Measurements from ENCODE around the gene CHST8. TPM values are rescaled to one million over a fixed set of nuclear protein-coding genes. Genes with fewer than 3 reads are reported as not detected.

Gene CHST8
- total and polyA plus RNA-seq, 2 experiments from 2014 or later, result 9.3 to 38.2 TPM

GRCh38 chr19:33780251-33780650 is 158.5 kb downstream of the CHST8 start (continued):
- TF ChIP-seq ZNF462 (CRISPR knock-in tag; IDR thresholded peaks at IDR 0.05) (no peak), ZNF331 (CRISPR knock-in tag; IDR thresholded peaks at IDR 0.05; ENCODE audit: low read depth) (no peak), NANOG (IDR thresholded peaks at IDR 0.05; ENCODE audit: borderline replicate concordance) (no peak), REST (IDR thresholded peaks at IDR 0.05; ENCODE audit: unreplicated experiment) (no peak)

GRCh38 chr19:33780746-33781145 is 159.0 kb downstream of the CHST8 start:
- Histone ChIP-seq H3K4me2 (no peak overlapping the region), H2AFZ (no peak overlapping the region), H3F3A (replicated peaks; ENCODE audit: low read depth) (no peaks in the 10 kb centered on the region), H3K36me3 (ENCODE audit: insufficient read depth) (no peaks in the 10 kb centered on the region), H3K4me3 (no peak overlapping the region), H3K27me3 (ENCODE audit: insufficient read depth) (peaks cover 5% of the 10 kb centered on the region; the same call in 1 of the 2 replicates), H3K9me2 (ENCODE audit: insufficient read depth) (no peaks in the 10 kb centered on the region), H3K79me2 (replicated peaks; ENCODE audit: insufficient read depth) (no peaks in the 10 kb centered on the region), H4K20me1 (replicated peaks; ENCODE audit: insufficient read depth) (no peaks in the 10 kb centered on the region), H3K27ac (ENCODE audit: low read depth) (no peak overlapping the region), H3K4me1 (ENCODE audit: insufficient read depth) (peaks cover 4% of the 10 kb centered on the region; the same call in 1 of the 2 replicates)
- no peaks in the 10 kb centered on the region for H3K36me3 Mint-ChIP-seq (ENCODE audit: low read depth)
- DNase-seq (ENCODE audit: low spot score) (no peak), ATAC-seq (no peak)
- no peak overlapping the region for H3K27ac Mint-ChIP-seq
- H3K4me1 Mint-ChIP-seq, result peaks cover 13% of the 10 kb centered on the region
- H3K9me3 Mint-ChIP-seq, result peaks cover 4% of the 10 kb centered on the region; the same call in 2 of the 3 replicates
- H3K27me3 Mint-ChIP-seq (ENCODE audit: insufficient read depth, low read depth, poor library complexity), result peaks cover 18% of the 10 kb centered on the region
- H3K4me3 Mint-ChIP-seq, result no peak overlapping the region
- no peak for TF ChIP-seq POLR2AphosphoS5 (IDR thresholded peaks at IDR 0.05; ENCODE audit: low read depth)
- no peak for TF ChIP-seq REST (IDR thresholded peaks at IDR 0.05; ENCODE audit: unreplicated experiment)
- TF ChIP-seq EZH2phosphoT487 (IDR thresholded peaks at IDR 0.05; ENCODE audit: unreplicated experiment), result no peak
- no peak for TF ChIP-seq CREB1 (CRISPR knock-in tag; IDR thresholded peaks at IDR 0.05; ENCODE audit: low read depth)
- no peak for TF ChIP-seq ZNF331 (CRISPR knock-in tag; IDR thresholded peaks at IDR 0.05; ENCODE audit: low read depth)

Data from GM23338 (cell line).